Pancreas (tissue), 10 donors: ENCODE data around the gene TGFB1. TPM values are rescaled to one million over a fixed set of nuclear protein-coding genes. Genes with fewer than 3 reads are reported as not detected.
"Not testable (repeated sequence)": the region's sequence is repeated elsewhere in the genome, so short reads cannot be mapped to it uniquely, and the experiment has no call there.

Source experiments
- ATAC-seq, 4 donors: fragments of 200-7000 bp; cut with Tn5 transposase; one replicate each; pipeline versions ENCODE4 v1.8.0 to v1.9.1; 2020; ENCODE audit warnings: mild to moderate bottlenecking in 4 of 4, moderate library complexity in 4 of 4
- DNase-seq, 6 donors: peaks; one replicate each; pipeline ENCODE4 v3.0.0-alpha.2; 2020
- FAIRE-seq: peaks from 2 replicates; lab custom pipeline; 2012; peaks lifted over from hg19 to GRCh38; lab: Jason Lieb, UNC
- H3K27ac ChIP-seq, 4 donors: fragments of 200-600 bp; sonication (generic); 1 replicate in 3 of 4; 2 replicates in 1 of 4; pipeline versions ENCODE4 v1.5.0 to v1.8.0; 2020
- H3K27me3 ChIP-seq, 4 donors: fragments of 200-600 bp; one replicate each; pipeline ENCODE4 v1.8.0; 2021
- H3K36me3 ChIP-seq, 3 donors: fragments of 200-600 bp; sonication (generic) in 1 of 3; one replicate each; pipeline versions ENCODE4 v1.5.0 to v1.8.0; 2020 to 2021
- H3K4me1 ChIP-seq, 3 donors: fragments of 200-600 bp; one replicate each; pipeline ENCODE4 v1.8.0; 2021
- H3K4me3 ChIP-seq, 4 donors: fragments of 200-600 bp; sonication (generic) in 2 of 4; one replicate each; pipeline versions ENCODE4 v1.5.0 to v1.8.0; 2020 to 2021
- H3K9me3 ChIP-seq, 4 donors: fragments of 200-600 bp; one replicate each; pipeline ENCODE4 v1.8.0; 2021
- WGBS, 2 donors: extraction: QIAGEN DNeasy Blood & Tissue Kit; methylation state at CpG; one replicate each; pipeline ENCODE4 v1.1.7; 2013; 5-methylcytosine and 5-hydroxymethylcytosine counted together
- intact Hi-C, 3 donors: fragments of 100-400 bp; cut with DNase I; formaldehyde crosslinking; loops; one replicate each; pipeline versions ENCODE4 v1.11.1 to v1.14.2; 2022
- polyA plus RNA-seq, 2 donors: library from polyadenylated mRNA; stranded (reverse); fragments of 200-250 nt; gene quantifications; one replicate each; pipeline ENCODE4 v1.2.3, GENCODE V29; 2013
- total RNA-seq, 6 donors: library from RNA; stranded (reverse); fragmentation: NEBNext Ultra II Directional in 4 of 6; extraction: Animal tissue kit (Norgen Biotek cat#: 25700) in 4 of 6; gene quantifications; one replicate each; pipeline versions ENCODE4 v1.2.1 to v1.2.4, GENCODE V29; 2021 to 2023
- TF ChIP-seq, protein P1 (sequence below), 4 donors: fragments of 200-600 bp; sonication (generic) in 3 of 4; IDR thresholded peaks; one replicate each; pipeline versions ENCODE4 v1.5.0 to v1.8.0; 2021; ENCODE audit warnings: antibody characterized with exemption in 4 of 4
- donor health status: healthy with polysubstance abuse.
- donor health status: DM: no; HTN: no; CAD: no; lungs with moderate emphysema.
- donor health status: DM: no; HTN: no; CAD: no.
- donor health status: control.
- donor health status: control.
- donor health status: Bipolar disorder and iron deficiency.
- donor health status: DM: yes; HTN: yes; CAD: no.
- donor health status: DM: no; HTN: no; CAD: no.
- donor health status: DM: no; HTN: no; CAD: no.
- donor health status: DM: yes; HTN: yes; CAD: no.

The TGFB1 gene
- total and polyA plus RNA-seq, 8 donors, result 3.3 to 32.3 (median 6.1) TPM

- H3K9me3 ChIP-seq, result no peaks in the 10 kb centered on the region
- peaks cover 0 to 5% (median 0%) of the 10 kb centered on the region in 3 donors for H3K4me1 ChIP-seq
- no peak overlapping the region for H3K27ac ChIP-seq
- TF ChIP-seq, protein P1, sequence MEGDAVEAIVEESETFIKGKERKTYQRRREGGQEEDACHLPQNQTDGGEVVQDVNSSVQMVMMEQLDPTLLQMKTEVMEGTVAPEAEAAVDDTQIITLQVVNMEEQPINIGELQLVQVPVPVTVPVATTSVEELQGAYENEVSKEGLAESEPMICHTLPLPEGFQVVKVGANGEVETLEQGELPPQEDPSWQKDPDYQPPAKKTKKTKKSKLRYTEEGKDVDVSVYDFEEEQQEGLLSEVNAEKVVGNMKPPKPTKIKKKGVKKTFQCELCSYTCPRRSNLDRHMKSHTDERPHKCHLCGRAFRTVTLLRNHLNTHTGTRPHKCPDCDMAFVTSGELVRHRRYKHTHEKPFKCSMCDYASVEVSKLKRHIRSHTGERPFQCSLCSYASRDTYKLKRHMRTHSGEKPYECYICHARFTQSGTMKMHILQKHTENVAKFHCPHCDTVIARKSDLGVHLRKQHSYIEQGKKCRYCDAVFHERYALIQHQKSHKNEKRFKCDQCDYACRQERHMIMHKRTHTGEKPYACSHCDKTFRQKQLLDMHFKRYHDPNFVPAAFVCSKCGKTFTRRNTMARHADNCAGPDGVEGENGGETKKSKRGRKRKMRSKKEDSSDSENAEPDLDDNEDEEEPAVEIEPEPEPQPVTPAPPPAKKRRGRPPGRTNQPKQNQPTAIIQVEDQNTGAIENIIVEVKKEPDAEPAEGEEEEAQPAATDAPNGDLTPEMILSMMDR (IDR thresholded peaks at IDR 0.05), result no peak
- 0% methylated on average over 11 to 12 of the region's 12 CpGs for WGBS, 2 donors
- ATAC-seq (no peak), DNase-seq (no peak), FAIRE-seq (no peak)
- intact Hi-C loops, result no loop called here
- H3K27me3 ChIP-seq, result no peaks in the 10 kb centered on the region
- H3K36me3 ChIP-seq, result no peaks in the 10 kb centered on the region
- H3K4me3 ChIP-seq, result peak overlapping the region; percentile 57 to 79 (median 70)
Measured at GRCh38 chr19:41352279-41352608, 1.5 kb downstream of the TGFB1 start.

GRCh38 chr19:41351339-41352245 is 2.1 kb downstream of the TGFB1 start:
- no peak for FAIRE-seq
- intact Hi-C loops, result no loop called here
- peaks cover 0 to 5% (median 0%) of the 10 kb centered on the region in 3 donors for H3K4me1 ChIP-seq
- peak overlapping the region; percentile 55 to 79 (median 61) for H3K4me3 ChIP-seq
- H3K27me3 ChIP-seq, result no peaks in the 10 kb centered on the region
- no peak overlapping the region for H3K27ac ChIP-seq
- DNase-seq, result peak in 4 of 6 donors; percentile 61 to 79 (median 70)
- TF ChIP-seq, protein P1 (IDR thresholded peaks at IDR 0.05), result no peak
- WGBS, 2 donors, result 1 to 2% methylated on average over 33 to 58 of the region's 58 CpGs
- ATAC-seq, result peak; percentile 32 to 65 (median 44)
- H3K36me3 ChIP-seq, result no peaks in the 10 kb centered on the region
- no peaks in the 10 kb centered on the region for H3K9me3 ChIP-seq

DNA sequence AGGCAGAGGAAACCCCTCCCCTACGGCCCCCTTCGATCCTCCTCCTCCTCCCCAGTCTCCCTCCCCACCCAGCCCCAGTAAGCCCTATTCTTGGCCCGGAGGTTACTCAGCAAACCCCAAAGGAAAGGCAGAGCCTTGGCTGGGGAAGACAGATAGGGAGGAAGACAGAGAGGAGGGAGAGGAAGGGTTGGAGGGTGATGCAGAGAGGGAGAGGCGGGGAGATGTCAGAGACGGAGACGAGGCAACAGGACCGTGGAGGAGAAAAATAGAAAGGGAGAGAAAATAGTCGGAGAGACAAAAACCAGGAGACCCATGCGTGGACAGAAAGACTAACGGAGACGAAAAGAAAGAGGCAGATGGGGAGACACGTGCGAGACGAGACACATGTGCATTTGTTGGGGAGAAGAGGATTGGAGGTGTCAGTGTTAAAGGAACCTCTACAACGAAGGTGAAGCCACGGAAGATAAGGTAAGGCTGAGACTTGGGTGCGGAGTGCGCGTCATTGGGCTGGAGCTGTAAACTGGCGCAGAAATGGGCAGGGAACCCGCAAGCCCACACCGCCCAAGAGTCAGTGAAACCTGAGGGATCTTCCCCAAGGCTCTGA is 2.9 kb downstream of the TGFB1 start:
- ATAC-seq (no peak), DNase-seq (no peak), FAIRE-seq (no peak)
- Histone ChIP-seq H3K4me3 (peak overlapping the region; percentile 55 to 79 (median 61)), H3K27ac (no peak overlapping the region), H3K4me1 (peaks cover 0 to 5% (median 0%) of the 10 kb centered on the region in 3 donors), H3K27me3 (no peaks in the 10 kb centered on the region), H3K9me3 (no peaks in the 10 kb centered on the region), H3K36me3 (no peaks in the 10 kb centered on the region)
- intact Hi-C loops, result no loop called here
- 23 to 28% methylated on average over 22 of the region's 22 CpGs for WGBS, 2 donors
- TF ChIP-seq, protein P1 (IDR thresholded peaks at IDR 0.05), result no peak

- H3K36me3 ChIP-seq, FAIRE-seq, H3K27me3 ChIP-seq, H3K4me3 ChIP-seq, intact Hi-C loops, H3K4me1 ChIP-seq, ATAC-seq, H3K9me3 ChIP-seq, DNase-seq, H3K27ac ChIP-seq: not testable (repeated sequence)
- WGBS, 2 donors, result 87 to 91% methylated on average over 9 of the region's 9 CpGs
Measured at GRCh38 chr19:41346916-41347315, 6.8 kb downstream of the TGFB1 start.

GRCh38 chr19:41344162-41344561 is 9.6 kb downstream of the TGFB1 start:
- no peak for ATAC-seq
- Histone ChIP-seq H3K4me1 (no peaks in the 10 kb centered on the region), H3K27ac (no peak overlapping the region), H3K36me3 (no peaks in the 10 kb centered on the region), H3K27me3 (no peaks in the 10 kb centered on the region), H3K9me3 (no peaks in the 10 kb centered on the region), H3K4me3 (no peak overlapping the region)
- DNase-seq, result no peak
- intact Hi-C loops, result no loop called here
- WGBS, 2 donors, result 97 to 100% methylated on average over 2 of the region's 2 CpGs
- TF ChIP-seq, protein P1 (IDR thresholded peaks at IDR 0.05), result no peak
- no peak for FAIRE-seq
